Caco-2 (cell line): ENCODE results near the gene ITGB4. TPM values are rescaled to one million over a fixed set of nuclear protein-coding genes. Genes with fewer than 3 reads are reported as not detected.

ENCODE experiments used
- BruUV-seq: library from RNA; stranded (reverse); fragments of 400-500 nt; replicated peaks from 2 replicates; lab custom pipeline; 2021; lab: Mats Ljungman, UMichigan
- CTCF ChIA-PET: fragments of 300-600 bp; sonication (Branson Sonifier 250); formaldehyde crosslinking; loops from one replicate; lab custom pipeline; 2022; ENCODE audit warnings: antibody characterized with exemption; lab: Charles Lee
- POLR2A ChIA-PET: fragments of 300-600 bp; sonication (Branson Sonifier 250); formaldehyde crosslinking; loops from one replicate; lab custom pipeline; 2022; ENCODE audit warnings: antibody characterized with exemption; lab: Charles Lee
- DNase-seq, 2 experiments: peaks; one replicate each; pipeline versions ENCODE4 v3.0.0 to v3.0.0-alpha.2; 2020 to 2022
- H3K27me3 ChIP-seq: replicated peaks from 2 replicates; pipeline ENCODE4 v1.6.0; 2011; ENCODE audit warnings: low read length; ENCODE audit not compliant: control insufficient read depth, insufficient read depth
- H3K36me3 ChIP-seq: 2 replicates; pipeline ENCODE4 v1.5.1; 2011; ENCODE audit warnings: low read length; ENCODE audit not compliant: control insufficient read depth, insufficient read depth
- H3K4me1 ChIP-seq: fragments of 250-450 bp; sonication (Bioruptor Pico); 2 replicates; pipeline ENCODE4 v1.5.1; 2020; ENCODE audit warnings: mild to moderate bottlenecking
- H3K4me3 ChIP-seq: 2 replicates; pipeline ENCODE4 v1.5.1; 2011; ENCODE audit warnings: low read depth, mild to moderate bottlenecking, control low read depth, low read length
- H3K9me3 ChIP-seq: fragments of 250-450 bp; sonication (Bioruptor Pico); 2 replicates; pipeline ENCODE4 v1.5.1; 2020; ENCODE audit warnings: mild to moderate bottlenecking, moderate library complexity
- H3K27ac Mint-ChIP-seq: one replicate; pipeline ENCODE4 v1.8.0; 2022; ENCODE audit warnings: mixed read lengths; ENCODE audit not compliant: unreplicated experiment
- H3K27me3 Mint-ChIP-seq: one replicate; pipeline ENCODE4 v1.8.0; 2022; ENCODE audit warnings: mixed read lengths; ENCODE audit not compliant: insufficient read depth, unreplicated experiment
- H3K36me3 Mint-ChIP-seq: one replicate; pipeline ENCODE4 v1.8.0; 2022; ENCODE audit warnings: mild to moderate bottlenecking, mixed read lengths; ENCODE audit not compliant: insufficient read depth, unreplicated experiment
- H3K4me1 Mint-ChIP-seq: one replicate; pipeline ENCODE4 v1.8.0; 2022; ENCODE audit warnings: low read depth, mixed read lengths; ENCODE audit not compliant: unreplicated experiment
- H3K4me3 Mint-ChIP-seq: one replicate; pipeline ENCODE4 v1.8.0; 2022; ENCODE audit warnings: mild to moderate bottlenecking, moderate library complexity, mixed read lengths; ENCODE audit not compliant: unreplicated experiment
- H3K9me3 Mint-ChIP-seq: one replicate; pipeline ENCODE4 v1.8.0; 2022; ENCODE audit warnings: mixed read lengths; ENCODE audit not compliant: unreplicated experiment
- intact Hi-C: fragments of 100-400 bp; cut with micrococcal nuclease; formaldehyde crosslinking; loops from one replicate; pipeline ENCODE4 v1.10.0; 2022; ENCODE audit not compliant: unreplicated experiment
- microRNA-seq: library from miRNA; unstranded; fragments of <30 nt; microRNA quantifications from one replicate; pipeline ENCODE4 v1.2.0, GENCODE V29; 2022
- total RNA-seq: library from RNA; stranded (reverse); gene quantifications from 2 replicates; pipeline ENCODE4 v1.2.3, GENCODE V29; 2022
- TF ChIP-seq, protein P1 (sequence below), 2 experiments: fragments of 200-600 bp in 1 of 2; IDR thresholded peaks; 1 replicate in 1 of 2; 2 replicates in 1 of 2; pipeline versions ENCODE4 v1.5.1 to v1.8.0; 2011 to 2022; ENCODE audit warnings: antibody characterized with exemption in 1 of 2, control low read depth in 1 of 2, inconsistent platforms in 1 of 2, low read depth in 1 of 2, low read length in 1 of 2, mild to moderate bottlenecking in 1 of 2, moderate library complexity in 1 of 2; ENCODE audit not compliant: insufficient read depth in 1 of 2, severe bottlenecking in 1 of 2, unreplicated experiment in 1 of 2

Gene ITGB4
- total RNA-seq, 1 experiment from 2014 or later, result 50.8 TPM

DNA sequence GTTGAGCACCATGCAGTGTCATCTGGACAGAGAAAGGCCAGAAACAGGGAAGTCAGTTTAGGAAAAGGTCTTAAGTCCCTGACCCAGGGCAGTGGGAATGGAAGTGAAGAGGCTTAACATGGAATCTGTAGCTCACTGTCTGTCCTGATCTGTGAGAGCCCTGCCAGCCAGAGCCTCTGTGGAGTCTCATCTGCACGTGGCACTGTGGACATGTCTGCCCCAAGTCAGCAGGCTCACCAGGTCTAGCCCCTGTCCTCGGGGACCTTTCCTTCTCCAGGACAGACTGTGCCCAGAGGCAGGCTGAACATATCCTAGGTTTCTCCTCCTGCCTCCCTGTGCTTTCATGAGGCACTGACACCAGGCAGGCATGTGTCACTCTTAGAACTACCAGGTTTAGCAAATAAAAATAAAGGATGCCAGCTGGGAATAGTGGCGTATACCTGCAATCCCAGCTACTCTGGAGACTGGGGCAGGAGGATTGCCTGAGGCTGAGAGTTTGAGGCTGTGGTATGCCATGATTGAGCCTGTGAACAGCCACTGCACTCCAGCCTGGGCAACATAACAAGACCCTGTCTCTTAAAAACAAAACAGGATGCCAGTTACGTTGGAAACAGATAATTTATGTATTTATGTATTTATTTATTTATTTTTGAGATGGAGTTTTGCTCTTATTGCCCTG is 85.7 kb downstream of the ITGB4 start:
- TF ChIP-seq, protein P1, sequence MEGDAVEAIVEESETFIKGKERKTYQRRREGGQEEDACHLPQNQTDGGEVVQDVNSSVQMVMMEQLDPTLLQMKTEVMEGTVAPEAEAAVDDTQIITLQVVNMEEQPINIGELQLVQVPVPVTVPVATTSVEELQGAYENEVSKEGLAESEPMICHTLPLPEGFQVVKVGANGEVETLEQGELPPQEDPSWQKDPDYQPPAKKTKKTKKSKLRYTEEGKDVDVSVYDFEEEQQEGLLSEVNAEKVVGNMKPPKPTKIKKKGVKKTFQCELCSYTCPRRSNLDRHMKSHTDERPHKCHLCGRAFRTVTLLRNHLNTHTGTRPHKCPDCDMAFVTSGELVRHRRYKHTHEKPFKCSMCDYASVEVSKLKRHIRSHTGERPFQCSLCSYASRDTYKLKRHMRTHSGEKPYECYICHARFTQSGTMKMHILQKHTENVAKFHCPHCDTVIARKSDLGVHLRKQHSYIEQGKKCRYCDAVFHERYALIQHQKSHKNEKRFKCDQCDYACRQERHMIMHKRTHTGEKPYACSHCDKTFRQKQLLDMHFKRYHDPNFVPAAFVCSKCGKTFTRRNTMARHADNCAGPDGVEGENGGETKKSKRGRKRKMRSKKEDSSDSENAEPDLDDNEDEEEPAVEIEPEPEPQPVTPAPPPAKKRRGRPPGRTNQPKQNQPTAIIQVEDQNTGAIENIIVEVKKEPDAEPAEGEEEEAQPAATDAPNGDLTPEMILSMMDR (IDR thresholded peaks at IDR 0.05; ENCODE audit: insufficient read depth in 1 of 2, low read depth in 1 of 2, low read length in 1 of 2, severe bottlenecking in 1 of 2, unreplicated experiment in 1 of 2), result no peak
- POLR2A ChIA-PET, result no interaction called here
- Histone ChIP-seq H3K9me3 (no peaks in the 10 kb centered on the region), H3K4me3 (no peak overlapping the region), H3K4me1 (peaks cover 9% of the 10 kb centered on the region), H3K36me3 (peaks cover 1% of the 10 kb centered on the region; the same call in 1 of the 2 replicates), H3K27me3 (no peaks in the 10 kb centered on the region)
- H3K36me3 Mint-ChIP-seq, result peaks cover 5% of the 10 kb centered on the region
- peaks cover 13% of the 10 kb centered on the region for H3K4me1 Mint-ChIP-seq
- no peaks in the 10 kb centered on the region for H3K9me3 Mint-ChIP-seq
- CTCF ChIA-PET, result interaction anchor here (1.0 to 1.1 kb wide), 2 partner anchors 23 to 48 kb away, joined by 3 read pairs; partner anchors contain the start of gene WBP2
- DNase-seq, result peak in 1 of 2 experiments; percentile 20
- intact Hi-C loops, result no loop called here
- no peak overlapping the region for H3K4me3 Mint-ChIP-seq
- no TSS peak for BruUV-seq
- H3K27ac Mint-ChIP-seq, result no peak overlapping the region
- no peaks in the 10 kb centered on the region for H3K27me3 Mint-ChIP-seq

Small RNA genes within 50 kb of the gene (microRNA-seq; reads per million reads assigned to microRNA genes)
- gene MIR4738, result not detected

Other genes with a start within 250 kb of the ITGB4 start
- 41.8 and 48.9 TPM in 2 replicates for gene CASKIN2, start 205.9 kb upstream of the ITGB4 start, total RNA-seq
- gene TSEN54, start 204.9 kb upstream of the ITGB4 start, total RNA-seq, result 71.3 and 74.5 TPM in 2 replicates
- gene LLGL2, start 195.8 kb upstream of the ITGB4 start, total RNA-seq, result 165 and 179 TPM in 2 replicates
- 12.3 and 24.4 TPM in 2 replicates for gene MYO15B, start 133.7 kb upstream of the ITGB4 start, total RNA-seq
- 0.20 TPM in 1 of 2 replicates, not detected in the other for gene SMIM5, start 88.0 kb upstream of the ITGB4 start, total RNA-seq
- gene RECQL5, start 54.3 kb upstream of the ITGB4 start, total RNA-seq, result 67.0 and 67.7 TPM in 2 replicates
- gene SAP30BP, start 54.1 kb upstream of the ITGB4 start, total RNA-seq, result 119 and 126 TPM in 2 replicates
- 41.1 and 45.0 TPM in 2 replicates for gene GALK1, start 43.7 kb downstream of the ITGB4 start, total RNA-seq
- gene UNK, start 63.3 kb downstream of the ITGB4 start, total RNA-seq, result 31.2 and 33.3 TPM in 2 replicates
- gene UNC13D, start 122.9 kb downstream of the ITGB4 start, total RNA-seq, result 5.5 and 9.0 TPM in 2 replicates
- 66.6 and 72.3 TPM in 2 replicates for gene WBP2, start 133.9 kb downstream of the ITGB4 start, total RNA-seq
- gene TRIM47, start 157.1 kb downstream of the ITGB4 start, total RNA-seq, result 2.0 and 2.5 TPM in 2 replicates
- gene TRIM65, start 175.5 kb downstream of the ITGB4 start, total RNA-seq, result 23.1 and 25.2 TPM in 2 replicates
- 157 and 163 TPM in 2 replicates for gene MRPL38, start 183.4 kb downstream of the ITGB4 start, total RNA-seq
- 13.9 and 14.1 TPM in 2 replicates for gene FBF1, start 219.6 kb downstream of the ITGB4 start, total RNA-seq